H1 (cell line): ENCODE results near the gene SP9. TPM values are rescaled to one million over a fixed set of nuclear protein-coding genes. Genes with fewer than 3 reads are reported as not detected.
A peak's percentile ranks its signal among the peaks of the same experiment; 100 is the strongest.

Experiments used
- CTCF ChIA-PET: fragments of 300-600 bp; sonication (Branson Sonifier 250); formaldehyde crosslinking; loops from one replicate; lab custom pipeline; 2021; ENCODE audit not compliant: partially characterized antibody; lab: Charles Lee
- POLR2A ChIA-PET: fragments of 300-600 bp; sonication (Branson Sonifier 250); formaldehyde crosslinking; loops from one replicate; lab custom pipeline; 2021; ENCODE audit warnings: inconsistent platforms; ENCODE audit not compliant: partially characterized antibody; lab: Charles Lee
- DNase-seq, 2 experiments: peaks; one replicate each; pipeline versions ENCODE4 v3.0.0 to v3.0.0-alpha.2; 2010 to 2022; ENCODE audit warnings: low spot score in 2 of 2, low read depth in 1 of 2, mixed read lengths in 1 of 2
- FAIRE-seq: peaks from 2 replicates; lab custom pipeline; 2011; peaks lifted over from hg19 to GRCh38; lab: Jason Lieb, UNC
- H2AFZ ChIP-seq: 2 replicates; pipeline ENCODE4 v1.8.1; 2012; ENCODE audit warnings: low read length, inconsistent platforms
- H2AK5ac ChIP-seq: 2 replicates; pipeline ENCODE4 v1.6.1; 2013; ENCODE audit warnings: low read depth, low read length
- H2BK120ac ChIP-seq: replicated peaks from 2 replicates; pipeline ENCODE3; 2013; ENCODE audit warnings: low read depth, low read length, inconsistent platforms
- H2BK12ac ChIP-seq: 2 replicates; pipeline ENCODE4 v1.6.1; 2013; ENCODE audit warnings: low read depth, low read length
- H2BK15ac ChIP-seq: 2 replicates; pipeline ENCODE4 v1.6.1; 2013; ENCODE audit warnings: low read length
- H2BK20ac ChIP-seq: 2 replicates; pipeline ENCODE4 v1.6.1; 2013; ENCODE audit warnings: low read length
- H2BK5ac ChIP-seq: 2 replicates; pipeline ENCODE4 v1.6.1; 2013; ENCODE audit warnings: low read depth, low read length
- H3K14ac ChIP-seq: 2 replicates; pipeline ENCODE4 v1.6.1; 2013; ENCODE audit warnings: inconsistent platforms; ENCODE audit not compliant: insufficient read length
- H3K18ac ChIP-seq: 2 replicates; pipeline ENCODE4 v1.6.1; 2013; ENCODE audit warnings: low read length; ENCODE audit errors: extremely low read depth
- H3K23ac ChIP-seq: 2 replicates; pipeline ENCODE4 v1.6.1; 2013; ENCODE audit warnings: inconsistent platforms; ENCODE audit not compliant: insufficient read length
- H3K23me2 ChIP-seq: 2 replicates; pipeline ENCODE4 v1.6.1; 2013; ENCODE audit warnings: low read depth, low read length
- H3K27ac ChIP-seq: 2 replicates; pipeline ENCODE4 v1.6.1; 2011; ENCODE audit warnings: low read depth, low read length, inconsistent platforms
- H3K27me3 ChIP-seq, 4 experiments: replicated peaks in 1 of 4; 1 replicate in 1 of 4; 2 replicates in 3 of 4; pipeline versions ENCODE4 v1.6.1 to v1.8.1; 2011 to 2013; ENCODE audit warnings: low read length in 3 of 4, mild to moderate bottlenecking in 3 of 4, inconsistent platforms in 2 of 4, mixed read lengths in 2 of 4, moderate library complexity in 1 of 4; ENCODE audit not compliant: control insufficient read depth in 3 of 4, insufficient read depth in 3 of 4; ENCODE audit errors: extremely low read depth in 1 of 4
- H3K36me3 ChIP-seq, 4 experiments: 2 replicates each; pipeline versions ENCODE4 v1.6.1 to v1.8.1; 2011 to 2013; ENCODE audit warnings: mild to moderate bottlenecking in 4 of 4, low read length in 3 of 4, moderate library complexity in 2 of 4, control low read depth in 1 of 4, inconsistent platforms in 1 of 4; ENCODE audit not compliant: insufficient read depth in 4 of 4, control insufficient read depth in 2 of 4
- H3K4ac ChIP-seq: replicated peaks from 2 replicates; pipeline ENCODE3; 2013; ENCODE audit warnings: low read length, low read depth, mixed read lengths, inconsistent platforms; ENCODE audit not compliant: insufficient read length
- H3K4me1 ChIP-seq, 4 experiments: replicated peaks in 1 of 4; 1 replicate in 1 of 4; 2 replicates in 3 of 4; pipeline versions ENCODE4 v1.6.1 to v1.8.1; 2011 to 2013; ENCODE audit warnings: low read length in 3 of 4, inconsistent platforms in 2 of 4, mixed read lengths in 1 of 4; ENCODE audit not compliant: insufficient read depth in 4 of 4, control insufficient read depth in 3 of 4
- H3K4me2 ChIP-seq, 2 experiments: 2 replicates each; pipeline versions ENCODE4 v1.6.1 to v1.8.1; 2011 to 2013; ENCODE audit warnings: low read depth in 2 of 2, low read length in 2 of 2, control low read depth in 1 of 2, inconsistent platforms in 1 of 2, mild to moderate bottlenecking in 1 of 2; ENCODE audit not compliant: insufficient read depth in 1 of 2
- H3K4me3 ChIP-seq, 4 experiments: fragments of 200-600, 300-600 bp in 1 of 4; sonication (generic), shearing (Covaris generic), sonication (Bioruptor Twin) in 1 of 4; 2 replicates each; pipeline versions ENCODE4 v1.5.1 to v1.8.1; 2011 to 2016; ENCODE audit warnings: low read length in 4 of 4, low read depth in 3 of 4, control low read depth in 2 of 4, inconsistent platforms in 2 of 4, mild to moderate bottlenecking in 2 of 4, mixed read lengths in 1 of 4, moderate library complexity in 1 of 4; ENCODE audit not compliant: insufficient read depth in 2 of 4; ENCODE audit errors: extremely low read depth in 1 of 4
- H3K56ac ChIP-seq: replicated peaks from 2 replicates; pipeline ENCODE3; 2013; ENCODE audit warnings: low read depth, mild to moderate bottlenecking, mixed read lengths, low read length, inconsistent platforms; ENCODE audit not compliant: insufficient read length
- H3K79me1 ChIP-seq: 2 replicates; pipeline ENCODE4 v1.6.1; 2013; ENCODE audit warnings: low read depth, low read length, control low read depth
- H3K79me2 ChIP-seq, 2 experiments: 2 replicates each; pipeline versions ENCODE4 v1.6.1 to v1.8.1; 2012 to 2013; ENCODE audit warnings: low read length in 2 of 2, mild to moderate bottlenecking in 2 of 2, inconsistent platforms in 1 of 2; ENCODE audit not compliant: insufficient read depth in 2 of 2, control insufficient read depth in 1 of 2
- H3K9ac ChIP-seq, 4 experiments: replicated peaks in 1 of 4; 1 replicate in 1 of 4; 2 replicates in 3 of 4; pipeline versions ENCODE4 v1.6.1 to v1.8.1; 2011 to 2013; ENCODE audit warnings: low read depth in 3 of 4, low read length in 3 of 4, control low read depth in 2 of 4, mild to moderate bottlenecking in 2 of 4, moderate library complexity in 2 of 4, inconsistent platforms in 1 of 4; ENCODE audit errors: extremely low read depth in 1 of 4
- H3K9me3 ChIP-seq, 2 experiments: 2 replicates each; pipeline versions ENCODE4 v1.6.1 to v1.8.1; 2012 to 2013; ENCODE audit warnings: mild to moderate bottlenecking in 2 of 2, moderate library complexity in 2 of 2, control low read depth in 1 of 2, inconsistent platforms in 1 of 2, low read depth in 1 of 2, low read length in 1 of 2, mixed read lengths in 1 of 2; ENCODE audit not compliant: insufficient read depth in 2 of 2
- H4K20me1 ChIP-seq, 2 experiments: replicated peaks in 1 of 2; 2 replicates each; pipeline versions ENCODE3 to v1.8.1; 2011 to 2013; ENCODE audit warnings: inconsistent platforms in 2 of 2, low read length in 2 of 2, mild to moderate bottlenecking in 1 of 2; ENCODE audit not compliant: insufficient read depth in 2 of 2, control insufficient read depth in 1 of 2
- H4K5ac ChIP-seq: 2 replicates; pipeline ENCODE4 v1.6.1; 2013; ENCODE audit warnings: low read length, low read depth, mixed read lengths, inconsistent platforms; ENCODE audit not compliant: insufficient read length
- H4K8ac ChIP-seq: 2 replicates; pipeline ENCODE4 v1.8.0; 2013; ENCODE audit warnings: mild to moderate bottlenecking, moderate library complexity, low read length, inconsistent platforms; ENCODE audit not compliant: insufficient read depth; ENCODE audit errors: extremely low read depth
- H4K91ac ChIP-seq: replicated peaks from 2 replicates; pipeline ENCODE3; 2013; ENCODE audit warnings: low read length, mixed read lengths, inconsistent platforms; ENCODE audit not compliant: insufficient read length
- CREB1 ChIP-seq: IDR thresholded peaks from 2 replicates; pipeline ENCODE4 v1.6.1; 2012; ENCODE audit warnings: inconsistent platforms
- HDAC6 ChIP-seq: IDR thresholded peaks from one replicate; pipeline ENCODE4 v1.7.1; 2012; ENCODE audit warnings: low read depth, mild to moderate bottlenecking, inconsistent platforms, low read length, moderate library complexity
- JUND ChIP-seq: IDR thresholded peaks from 2 replicates; pipeline ENCODE4 v1.6.1; 2011; ENCODE audit warnings: mild to moderate bottlenecking, improper control_type of control experiment, low read length
- KDM1A ChIP-seq: fragments of 200-600, 300-600 bp; sonication (generic); IDR thresholded peaks from 2 replicates; pipeline ENCODE4 v1.7.1; 2016; ENCODE audit warnings: mild to moderate bottlenecking, low read length, borderline replicate concordance
- PHF8 ChIP-seq: fragments of 200-600 bp; sonication (generic); conservative IDR thresholded peaks from 2 replicates; pipeline ENCODE4 v1.7.1; 2012; ENCODE audit warnings: low read depth, mild to moderate bottlenecking, inconsistent platforms, low read length, moderate library complexity
- POLR2AphosphoS5 ChIP-seq: IDR thresholded peaks from 2 replicates; pipeline ENCODE4 v1.6.1; 2011; ENCODE audit warnings: low read depth, low read length
- RBBP5 ChIP-seq: IDR thresholded peaks from 2 replicates; pipeline ENCODE4 v1.7.1; 2012; ENCODE audit warnings: low read depth, mild to moderate bottlenecking, inconsistent platforms, low read length, moderate library complexity, borderline replicate concordance
- RNF2 ChIP-seq: fragments of 200-900, 300-1000 bp; sonication (generic); IDR thresholded peaks from 2 replicates; pipeline ENCODE4 v1.7.1; 2016; ENCODE audit warnings: borderline replicate concordance, low read depth, mild to moderate bottlenecking, antibody characterized with exemption, low read length; ENCODE audit not compliant: poor library complexity, severe bottlenecking; ENCODE audit errors: missing control alignments
- RXRA ChIP-seq: IDR thresholded peaks from 2 replicates; pipeline ENCODE4 v1.6.1; 2011; ENCODE audit warnings: low read depth, mild to moderate bottlenecking, low read length, moderate library complexity; ENCODE audit not compliant: insufficient read depth
- SUZ12 ChIP-seq: fragments of 200-600 bp; sonication (generic); IDR thresholded peaks from 2 replicates; pipeline ENCODE4 v1.6.1; 2012; ENCODE audit warnings: mild to moderate bottlenecking, inconsistent platforms, low read length, moderate library complexity, mixed read lengths
- TBP ChIP-seq: IDR thresholded peaks from 2 replicates; pipeline ENCODE4 v1.6.1; 2011; ENCODE audit warnings: low read depth, low read length, improper control_type of control experiment
- WGBS, 2 experiments: shearing (Covaris generic) in 1 of 2; methylation state at CpG; one replicate each; pipeline versions ENCODE4 v1.1.6 to v1.1.7; 2013 to 2015; ENCODE audit warnings: low lambda C conversion rate in 2 of 2, mixed read lengths in 2 of 2, inconsistent platforms in 1 of 2, low coverage in 1 of 2, missing lambda C conversion rate in 1 of 2; ENCODE audit not compliant: insufficient replicate concordance in 2 of 2, insufficient coverage in 1 of 2, insufficient read length in 1 of 2; ENCODE audit errors: extremely low coverage in 1 of 2, missing lambda C conversion rate in 1 of 2; 5-methylcytosine and 5-hydroxymethylcytosine counted together
- polyA plus RNA-seq, 7 experiments: library from polyadenylated mRNA; depleted of rRNA in 3 of 7; stranded (reverse) in 5 of 7; unstranded in 2 of 7; fragments of >200 nt in 5 of 7; fragments of 200-250 nt in 2 of 7; gene quantifications; 1 replicate in 5 of 7; 2 replicates in 1 of 7; 4 replicates in 1 of 7; pipeline versions ENCODE4 v1.2.1 to v1.2.3, GENCODE V29; 2011 to 2013; ENCODE audit warnings: missing spikeins in 2 of 7, mixed read lengths in 2 of 7
- total RNA-seq: library from RNA; stranded (reverse); fragmentation: NEBNext Ultra II Directional; extraction: Animal tissue kit (Norgen Biotek cat#: 25700); gene quantifications from 2 replicates; pipeline ENCODE4 v1.2.1, GENCODE V29; 2021

The SP9 gene
- total and polyA plus RNA-seq, 2 of the 8 experiments (the other 6 are each of a cell fraction or from before 2014, with no cell fraction given) = 0.03 to 0.11 TPM

DNA sequence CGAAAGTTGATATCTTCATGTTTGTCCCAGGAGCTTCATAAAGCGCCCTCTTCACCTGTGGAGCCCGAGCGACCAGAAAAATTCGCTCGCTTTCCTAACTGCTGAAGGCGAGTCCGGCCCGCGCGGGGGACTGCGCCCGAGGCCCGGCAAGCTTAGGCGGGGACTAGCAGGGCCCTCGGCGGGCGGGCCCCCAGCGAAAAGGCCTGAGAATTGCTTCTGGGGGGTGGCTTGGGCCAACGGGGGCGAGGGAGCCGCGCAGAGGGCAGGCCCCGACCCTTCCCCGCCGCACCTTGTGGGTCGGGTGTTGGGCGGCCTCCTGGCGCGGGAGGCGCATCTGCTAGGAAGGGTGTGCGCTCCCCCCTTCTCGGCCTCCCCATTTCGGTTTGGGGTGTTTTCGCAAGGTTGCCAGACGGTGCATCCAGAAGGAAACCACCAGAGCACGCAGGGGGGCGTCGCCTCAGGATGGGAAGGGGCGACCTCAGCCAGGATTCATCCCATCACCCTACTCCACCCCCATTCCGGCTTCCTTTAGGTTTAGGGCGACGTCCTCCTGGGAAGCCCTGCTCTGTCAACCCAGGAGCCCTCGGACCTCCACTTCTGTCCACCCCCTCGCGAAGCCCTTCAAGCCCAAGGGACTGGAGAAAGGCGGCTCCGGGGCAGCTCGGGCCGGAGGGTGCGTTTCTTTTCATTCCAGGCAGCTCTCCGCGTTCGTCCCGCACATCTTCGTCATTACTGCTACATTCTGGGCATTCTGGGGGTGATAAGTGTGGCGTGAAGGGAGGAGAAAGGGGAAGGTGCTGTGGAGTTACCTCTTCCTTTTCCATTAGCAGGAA is 9.1 kb downstream of the SP9 start:
- Histone ChIP-seq H3K27ac (no peak overlapping the region), H4K8ac (peak overlapping the region; percentile 57; the same call in 1 of the 2 replicates), H3K36me3 (peaks cover 0 to 6% (median 2%) of the 10 kb centered on the region in 4 experiments; a peak in 2 of 8 replicates), H2BK5ac (no peak overlapping the region), H3K14ac (no peak overlapping the region), H2BK120ac (no peak overlapping the region), H3K23ac (no peak overlapping the region), H3K4me1 (peaks cover 6 to 18% (median 12%) of the 10 kb centered on the region in 4 experiments; a peak in 6 of 7 replicates), H3K23me2 (peaks cover 12% of the 10 kb centered on the region; the same call in 1 of the 2 replicates), H4K91ac (no peak overlapping the region), H3K9ac (no peak overlapping the region), H3K27me3 (peaks cover 35 to 68% (median 55%) of the 10 kb centered on the region in 4 experiments), H2AFZ (no peak overlapping the region; the same call in 1 of the 2 replicates), H2BK15ac (no peak overlapping the region), H3K18ac (no peak overlapping the region; the same call in 1 of the 2 replicates), H3K79me2 (no peaks in the 10 kb centered on the region), H3K4me3 (peak overlapping the region; percentile 30 to 63 (median 52)), H3K4ac (no peak overlapping the region), H4K5ac (no peak overlapping the region), H3K56ac (no peak overlapping the region), H3K9me3 (no peaks in the 10 kb centered on the region), H2BK20ac (no peak overlapping the region), H2AK5ac (no peak overlapping the region), H2BK12ac (0 out of 2 replicates have a peak overlapping the region, but pooled peaks have one; percentile 68), H3K79me1 (no peaks in the 10 kb centered on the region), H3K4me2 (peak overlapping the region; percentile 80 to 94), H4K20me1 (peaks cover 2% of the 10 kb centered on the region in 2 experiments)
- POLR2A ChIA-PET = interaction anchor here (0.8 to 2.0 kb wide), 4 partner anchors 9 to 18 kb away, joined by 3 to 5 read pairs (median 4); partner anchors contain the start of gene SP9
- no peak for FAIRE-seq
- CTCF ChIA-PET = interaction anchor here (0.6 to 2.0 kb wide), 33 partner anchors 7 to 1317 kb away, joined by 3 to 19 read pairs (median 3); partner anchors contain the start of gene SP9
- peak in 1 of 2 experiments; percentile 72 for DNase-seq
- 2% methylated on average over 52 of the region's 57 CpGs; no CpG with 5 or more reads in 1 of the 2 experiments for WGBS, 2 experiments
- TF ChIP-seq JUND (no peak), RBBP5 (peak; percentile 29; the same call in 1 of the 2 replicates), KDM1A (no peak), RXRA (no peak), SUZ12 (peak; percentile 96), PHF8 (no peak), RNF2 (peak; percentile 88), CREB1 (no peak), POLR2AphosphoS5 (no peak), TBP (no peak), HDAC6 (no peak)
